H1 (cell line): ENCODE measurements around the gene PRDM1. TPM values are rescaled to one million over a fixed set of nuclear protein-coding genes. Genes with fewer than 3 reads are reported as not detected.

Source experiments
- CTCF ChIA-PET: fragments of 300-600 bp; sonication (Branson Sonifier 250); formaldehyde crosslinking; loops from one replicate; lab custom pipeline; 2021; ENCODE audit not compliant: partially characterized antibody; lab: Charles Lee
- POLR2A ChIA-PET: fragments of 300-600 bp; sonication (Branson Sonifier 250); formaldehyde crosslinking; loops from one replicate; lab custom pipeline; 2021; ENCODE audit warnings: inconsistent platforms; ENCODE audit not compliant: partially characterized antibody; lab: Charles Lee
- DNase-seq, 2 experiments: peaks; one replicate each; pipeline versions ENCODE4 v3.0.0 to v3.0.0-alpha.2; 2010 to 2022; ENCODE audit warnings: low spot score in 2 of 2, low read depth in 1 of 2, mixed read lengths in 1 of 2
- FAIRE-seq: peaks from 2 replicates; lab custom pipeline; 2011; peaks lifted over from hg19 to GRCh38; lab: Jason Lieb, UNC
- H2AFZ ChIP-seq: 2 replicates; pipeline ENCODE4 v1.8.1; 2012; ENCODE audit warnings: low read length, inconsistent platforms
- H2AK5ac ChIP-seq: 2 replicates; pipeline ENCODE4 v1.6.1; 2013; ENCODE audit warnings: low read depth, low read length
- H2BK120ac ChIP-seq: replicated peaks from 2 replicates; pipeline ENCODE3; 2013; ENCODE audit warnings: low read depth, low read length, inconsistent platforms
- H2BK12ac ChIP-seq: 2 replicates; pipeline ENCODE4 v1.6.1; 2013; ENCODE audit warnings: low read depth, low read length
- H2BK15ac ChIP-seq: 2 replicates; pipeline ENCODE4 v1.6.1; 2013; ENCODE audit warnings: low read length
- H2BK20ac ChIP-seq: 2 replicates; pipeline ENCODE4 v1.6.1; 2013; ENCODE audit warnings: low read length
- H2BK5ac ChIP-seq: 2 replicates; pipeline ENCODE4 v1.6.1; 2013; ENCODE audit warnings: low read depth, low read length
- H3K14ac ChIP-seq: 2 replicates; pipeline ENCODE4 v1.6.1; 2013; ENCODE audit warnings: inconsistent platforms; ENCODE audit not compliant: insufficient read length
- H3K18ac ChIP-seq: 2 replicates; pipeline ENCODE4 v1.6.1; 2013; ENCODE audit warnings: low read length; ENCODE audit errors: extremely low read depth
- H3K23ac ChIP-seq: 2 replicates; pipeline ENCODE4 v1.6.1; 2013; ENCODE audit warnings: inconsistent platforms; ENCODE audit not compliant: insufficient read length
- H3K23me2 ChIP-seq: 2 replicates; pipeline ENCODE4 v1.6.1; 2013; ENCODE audit warnings: low read depth, low read length
- H3K27ac ChIP-seq: 2 replicates; pipeline ENCODE4 v1.6.1; 2011; ENCODE audit warnings: low read depth, low read length, inconsistent platforms
- H3K27me3 ChIP-seq, 4 experiments: replicated peaks in 1 of 4; 1 replicate in 1 of 4; 2 replicates in 3 of 4; pipeline versions ENCODE4 v1.6.1 to v1.8.1; 2011 to 2013; ENCODE audit warnings: low read length in 3 of 4, mild to moderate bottlenecking in 3 of 4, inconsistent platforms in 2 of 4, mixed read lengths in 2 of 4, moderate library complexity in 1 of 4; ENCODE audit not compliant: control insufficient read depth in 3 of 4, insufficient read depth in 3 of 4; ENCODE audit errors: extremely low read depth in 1 of 4
- H3K36me3 ChIP-seq, 4 experiments: 2 replicates each; pipeline versions ENCODE4 v1.6.1 to v1.8.1; 2011 to 2013; ENCODE audit warnings: mild to moderate bottlenecking in 4 of 4, low read length in 3 of 4, moderate library complexity in 2 of 4, control low read depth in 1 of 4, inconsistent platforms in 1 of 4; ENCODE audit not compliant: insufficient read depth in 4 of 4, control insufficient read depth in 2 of 4
- H3K4ac ChIP-seq: replicated peaks from 2 replicates; pipeline ENCODE3; 2013; ENCODE audit warnings: low read length, low read depth, mixed read lengths, inconsistent platforms; ENCODE audit not compliant: insufficient read length
- H3K4me1 ChIP-seq, 4 experiments: replicated peaks in 1 of 4; 1 replicate in 1 of 4; 2 replicates in 3 of 4; pipeline versions ENCODE4 v1.6.1 to v1.8.1; 2011 to 2013; ENCODE audit warnings: low read length in 3 of 4, inconsistent platforms in 2 of 4, mixed read lengths in 1 of 4; ENCODE audit not compliant: insufficient read depth in 4 of 4, control insufficient read depth in 3 of 4
- H3K4me2 ChIP-seq, 2 experiments: 2 replicates each; pipeline versions ENCODE4 v1.6.1 to v1.8.1; 2011 to 2013; ENCODE audit warnings: low read depth in 2 of 2, low read length in 2 of 2, control low read depth in 1 of 2, inconsistent platforms in 1 of 2, mild to moderate bottlenecking in 1 of 2; ENCODE audit not compliant: insufficient read depth in 1 of 2
- H3K4me3 ChIP-seq, 4 experiments: fragments of 200-600, 300-600 bp in 1 of 4; sonication (generic), shearing (Covaris generic), sonication (Bioruptor Twin) in 1 of 4; 2 replicates each; pipeline versions ENCODE4 v1.5.1 to v1.8.1; 2011 to 2016; ENCODE audit warnings: low read length in 4 of 4, low read depth in 3 of 4, control low read depth in 2 of 4, inconsistent platforms in 2 of 4, mild to moderate bottlenecking in 2 of 4, mixed read lengths in 1 of 4, moderate library complexity in 1 of 4; ENCODE audit not compliant: insufficient read depth in 2 of 4; ENCODE audit errors: extremely low read depth in 1 of 4
- H3K56ac ChIP-seq: replicated peaks from 2 replicates; pipeline ENCODE3; 2013; ENCODE audit warnings: low read depth, mild to moderate bottlenecking, mixed read lengths, low read length, inconsistent platforms; ENCODE audit not compliant: insufficient read length
- H3K79me1 ChIP-seq: 2 replicates; pipeline ENCODE4 v1.6.1; 2013; ENCODE audit warnings: low read depth, low read length, control low read depth
- H3K79me2 ChIP-seq, 2 experiments: 2 replicates each; pipeline versions ENCODE4 v1.6.1 to v1.8.1; 2012 to 2013; ENCODE audit warnings: low read length in 2 of 2, mild to moderate bottlenecking in 2 of 2, inconsistent platforms in 1 of 2; ENCODE audit not compliant: insufficient read depth in 2 of 2, control insufficient read depth in 1 of 2
- H3K9ac ChIP-seq, 4 experiments: replicated peaks in 1 of 4; 1 replicate in 1 of 4; 2 replicates in 3 of 4; pipeline versions ENCODE4 v1.6.1 to v1.8.1; 2011 to 2013; ENCODE audit warnings: low read depth in 3 of 4, low read length in 3 of 4, control low read depth in 2 of 4, mild to moderate bottlenecking in 2 of 4, moderate library complexity in 2 of 4, inconsistent platforms in 1 of 4; ENCODE audit errors: extremely low read depth in 1 of 4
- H3K9me3 ChIP-seq, 2 experiments: 2 replicates each; pipeline versions ENCODE4 v1.6.1 to v1.8.1; 2012 to 2013; ENCODE audit warnings: mild to moderate bottlenecking in 2 of 2, moderate library complexity in 2 of 2, control low read depth in 1 of 2, inconsistent platforms in 1 of 2, low read depth in 1 of 2, low read length in 1 of 2, mixed read lengths in 1 of 2; ENCODE audit not compliant: insufficient read depth in 2 of 2
- H4K20me1 ChIP-seq, 2 experiments: replicated peaks in 1 of 2; 2 replicates each; pipeline versions ENCODE3 to v1.8.1; 2011 to 2013; ENCODE audit warnings: inconsistent platforms in 2 of 2, low read length in 2 of 2, mild to moderate bottlenecking in 1 of 2; ENCODE audit not compliant: insufficient read depth in 2 of 2, control insufficient read depth in 1 of 2
- H4K5ac ChIP-seq: 2 replicates; pipeline ENCODE4 v1.6.1; 2013; ENCODE audit warnings: low read length, low read depth, mixed read lengths, inconsistent platforms; ENCODE audit not compliant: insufficient read length
- H4K8ac ChIP-seq: 2 replicates; pipeline ENCODE4 v1.8.0; 2013; ENCODE audit warnings: mild to moderate bottlenecking, moderate library complexity, low read length, inconsistent platforms; ENCODE audit not compliant: insufficient read depth; ENCODE audit errors: extremely low read depth
- H4K91ac ChIP-seq: replicated peaks from 2 replicates; pipeline ENCODE3; 2013; ENCODE audit warnings: low read length, mixed read lengths, inconsistent platforms; ENCODE audit not compliant: insufficient read length
- CHD2 ChIP-seq: IDR thresholded peaks from 2 replicates; pipeline ENCODE4 v1.6.1; 2012; ENCODE audit warnings: low read length, improper control_type of control experiment
- WGBS, 2 experiments: shearing (Covaris generic) in 1 of 2; methylation state at CpG; one replicate each; pipeline versions ENCODE4 v1.1.6 to v1.1.7; 2013 to 2015; ENCODE audit warnings: low lambda C conversion rate in 2 of 2, mixed read lengths in 2 of 2, inconsistent platforms in 1 of 2, low coverage in 1 of 2, missing lambda C conversion rate in 1 of 2; ENCODE audit not compliant: insufficient replicate concordance in 2 of 2, insufficient coverage in 1 of 2, insufficient read length in 1 of 2; ENCODE audit errors: extremely low coverage in 1 of 2, missing lambda C conversion rate in 1 of 2; 5-methylcytosine and 5-hydroxymethylcytosine counted together
- polyA plus RNA-seq, 7 experiments: library from polyadenylated mRNA; depleted of rRNA in 3 of 7; stranded (reverse) in 5 of 7; unstranded in 2 of 7; fragments of >200 nt in 5 of 7; fragments of 200-250 nt in 2 of 7; gene quantifications; 1 replicate in 5 of 7; 2 replicates in 1 of 7; 4 replicates in 1 of 7; pipeline versions ENCODE4 v1.2.1 to v1.2.3, GENCODE V29; 2011 to 2013; ENCODE audit warnings: missing spikeins in 2 of 7, mixed read lengths in 2 of 7
- total RNA-seq: library from RNA; stranded (reverse); fragmentation: NEBNext Ultra II Directional; extraction: Animal tissue kit (Norgen Biotek cat#: 25700); gene quantifications from 2 replicates; pipeline ENCODE4 v1.2.1, GENCODE V29; 2021

PRDM1 gene
- total and polyA plus RNA-seq, 2 of the 8 experiments (the other 6 are each of a cell fraction or from before 2014, with no cell fraction given) = 0.21 to 0.74 TPM

GRCh38 chr6:106086814-106087175 is 659 bp downstream of the PRDM1 start:
- H3K18ac ChIP-seq = no peak overlapping the region
- no peak overlapping the region for H3K56ac ChIP-seq
- H2BK12ac ChIP-seq = no peak overlapping the region
- H3K79me1 ChIP-seq = no peaks in the 10 kb centered on the region
- H3K4ac ChIP-seq = no peak overlapping the region
- DNase-seq = no peak
- H2AK5ac ChIP-seq = no peak overlapping the region
- H3K27me3 ChIP-seq = peaks cover 0 to 20% (median 3%) of the 10 kb centered on the region in 4 experiments; a peak in 3 of 7 replicates
- peak overlapping the region in 2 of 4 experiments; percentile 42 to 68; a peak in 3 of 8 replicates for H3K4me3 ChIP-seq
- H4K20me1 ChIP-seq = no peaks in the 10 kb centered on the region
- no peak for FAIRE-seq
- no peak overlapping the region for H4K5ac ChIP-seq
- H4K91ac ChIP-seq = no peak overlapping the region
- no peak overlapping the region for H2BK20ac ChIP-seq
- no peak overlapping the region for H2BK15ac ChIP-seq
- no peaks in the 10 kb centered on the region for H3K9me3 ChIP-seq
- TF ChIP-seq CHD2 = no peak
- H3K9ac ChIP-seq = no peak overlapping the region
- CTCF ChIA-PET = interaction anchor here (0.7 to 2.8 kb wide), 6 partner anchors 32 to 246 kb away, joined by 3 to 18 read pairs (median 6); no protein-coding TSS in a partner anchor
- POLR2A ChIA-PET = interaction anchor here (0.7 to 0.8 kb wide), 2 partner anchors 94 to 104 kb away, joined by 3 to 6 read pairs; no protein-coding TSS in a partner anchor
- H4K8ac ChIP-seq = no peak overlapping the region
- H2BK120ac ChIP-seq = no peak overlapping the region
- no peak overlapping the region for H3K23ac ChIP-seq
- 37% methylated on average over 3 of the region's 3 CpGs; no CpG with 5 or more reads in 1 of the 2 experiments for WGBS, 2 experiments
- H3K27ac ChIP-seq = no peak overlapping the region
- peak overlapping the region; percentile 64 to 94; a peak in 3 of 4 replicates for H3K4me2 ChIP-seq
- no peak overlapping the region for H3K14ac ChIP-seq
- no peaks in the 10 kb centered on the region for H3K79me2 ChIP-seq
- no peak overlapping the region for H2BK5ac ChIP-seq
- H2AFZ ChIP-seq = no peak overlapping the region
- H3K4me1 ChIP-seq = peaks cover 5 to 16% (median 10%) of the 10 kb centered on the region in 4 experiments; a peak in 6 of 7 replicates
- H3K36me3 ChIP-seq = no peaks in the 10 kb centered on the region
- H3K23me2 ChIP-seq = peaks cover 8% of the 10 kb centered on the region; the same call in 1 of the 2 replicates
